HS-27A (cell line): Measurements from ENCODE around the gene HEATR3.
A peak's percentile ranks its signal among the peaks of the same experiment; 100 is the strongest.
"Not testable (repeated sequence)": the region's sequence is repeated elsewhere in the genome, so short reads cannot be mapped to it uniquely, and the experiment has no call there.

Source experiments
- DNase-seq: peaks from one replicate; pipeline ENCODE4 v3.0.0-alpha.2; 2012; ENCODE audit warnings: low read depth, missing footprints

The HEATR3 gene

GRCh38 chr16:50099957-50100648 lies 34.3 kb downstream of the HEATR3 start:
- DNase-seq = no peak

DNA sequence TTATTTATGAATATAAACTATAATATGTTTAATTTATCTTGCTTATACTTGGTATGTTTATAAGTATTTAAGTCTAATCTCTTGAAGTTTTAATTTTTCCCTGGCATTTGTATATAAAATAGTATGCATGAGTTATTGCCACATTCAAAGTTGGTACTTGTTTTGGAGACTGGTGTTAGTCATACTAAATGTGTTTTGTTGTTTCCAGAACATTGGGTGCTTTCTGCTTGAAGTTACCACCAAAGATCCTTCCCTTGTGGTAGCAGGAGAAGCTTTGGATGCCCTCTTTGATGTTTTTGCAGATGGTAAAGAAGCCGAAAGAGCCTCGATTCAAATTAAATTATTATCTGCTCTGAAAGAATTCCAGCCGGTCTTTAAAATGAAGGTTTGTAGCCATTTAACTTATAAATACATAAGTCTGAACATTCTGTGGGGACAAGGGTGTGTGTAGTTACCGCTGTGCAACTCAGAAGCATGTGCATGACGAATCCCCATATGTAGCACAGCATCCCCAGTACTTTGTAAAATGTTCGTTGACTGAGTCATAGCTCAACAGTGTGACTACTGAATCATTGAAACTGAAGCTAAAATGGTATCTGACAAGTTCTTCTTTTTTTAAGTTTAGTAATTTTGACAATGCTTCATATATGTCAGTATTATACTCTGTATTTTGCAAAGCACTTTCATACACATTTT lies 36.4 kb downstream of the HEATR3 start:
- DNase-seq = peak; percentile 61

DNA sequence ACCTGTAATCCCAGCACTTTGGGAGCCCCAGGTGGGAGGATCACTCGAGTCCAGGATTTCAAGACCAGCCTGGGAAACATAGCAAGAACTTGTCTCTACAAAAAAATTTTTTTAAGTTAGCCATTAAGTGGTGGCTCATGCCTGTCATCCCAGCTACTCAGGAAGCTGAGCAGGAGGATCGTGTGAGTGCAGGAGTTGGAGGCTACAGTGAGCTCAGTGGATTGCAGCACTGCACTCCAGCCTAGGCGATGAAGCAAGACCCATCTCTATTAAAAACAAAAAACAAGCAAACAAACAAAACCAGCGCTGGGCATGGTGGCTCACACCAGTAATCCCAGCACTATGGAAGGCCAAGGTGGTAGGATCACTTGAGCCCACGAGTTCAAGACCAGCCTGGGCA lies 38.0 kb downstream of the HEATR3 start:
- DNase-seq = no peak

- DNase-seq = no peak
Observed at GRCh38 chr16:50114357-50115129, 48.8 kb downstream of the HEATR3 start.

GRCh38 chr16:50120711-50121110 lies 54.9 kb downstream of the HEATR3 start:
- no peak for DNase-seq

- no peak for DNase-seq
Observed at GRCh38 chr16:50121278-50121677, 55.5 kb downstream of the HEATR3 start.

DNA sequence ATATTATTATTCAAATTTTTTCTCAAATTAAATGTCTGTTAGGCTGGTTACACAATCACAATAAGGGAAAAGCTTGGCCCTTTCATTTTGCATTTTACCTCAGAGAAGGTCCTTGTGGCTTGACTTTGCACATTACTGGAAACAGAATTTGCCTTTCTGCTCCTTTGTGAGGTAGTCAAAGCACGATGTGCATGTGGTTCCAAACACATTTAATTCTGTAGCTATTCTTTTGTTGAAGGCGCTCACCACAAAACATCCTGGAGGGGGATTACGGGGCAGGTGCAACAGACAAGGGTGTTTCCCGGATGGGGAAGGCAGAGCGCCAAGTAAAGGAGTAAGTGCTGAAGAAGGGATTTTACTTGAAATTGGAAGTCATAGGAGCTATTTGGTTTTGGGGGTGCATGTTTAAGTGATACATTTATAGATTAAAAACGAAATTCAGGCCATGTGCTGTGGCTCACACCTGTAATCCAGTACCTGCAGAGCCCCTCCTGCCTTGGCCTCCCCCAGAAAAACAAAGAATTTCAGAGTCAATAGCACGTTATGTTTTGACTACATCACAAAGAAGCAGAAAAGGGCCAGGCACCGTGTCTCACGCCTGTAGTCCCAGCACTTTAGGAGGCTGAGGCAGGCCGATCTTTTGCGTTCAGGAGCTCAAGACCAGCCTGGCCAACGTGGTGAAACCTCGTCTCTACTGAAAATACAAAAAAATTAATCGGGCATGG lies 56.1 kb downstream of the HEATR3 start:
- no peak for DNase-seq

DNA sequence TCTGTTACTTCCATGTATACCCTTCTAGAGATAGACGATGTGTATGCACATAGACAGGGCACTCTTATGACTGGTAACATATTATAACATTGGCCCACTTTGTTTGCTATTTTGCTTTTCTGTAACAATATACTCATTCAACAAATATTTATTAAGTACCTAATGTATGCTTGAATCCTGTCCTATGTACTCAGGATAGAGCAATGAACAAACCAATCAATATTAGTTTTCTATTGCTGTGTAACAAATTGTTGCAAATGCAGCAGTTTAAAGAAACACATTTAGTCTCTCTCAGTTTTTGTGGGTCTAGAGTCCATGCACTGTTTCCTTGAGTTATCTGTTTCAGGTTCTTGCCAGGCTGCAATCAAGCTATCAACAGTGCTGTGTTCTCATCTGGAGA lies 57.6 kb downstream of the HEATR3 start:
- no peak for DNase-seq

- no peak for DNase-seq
Observed at GRCh38 chr16:50124769-50125168, 59.0 kb downstream of the HEATR3 start.

DNA sequence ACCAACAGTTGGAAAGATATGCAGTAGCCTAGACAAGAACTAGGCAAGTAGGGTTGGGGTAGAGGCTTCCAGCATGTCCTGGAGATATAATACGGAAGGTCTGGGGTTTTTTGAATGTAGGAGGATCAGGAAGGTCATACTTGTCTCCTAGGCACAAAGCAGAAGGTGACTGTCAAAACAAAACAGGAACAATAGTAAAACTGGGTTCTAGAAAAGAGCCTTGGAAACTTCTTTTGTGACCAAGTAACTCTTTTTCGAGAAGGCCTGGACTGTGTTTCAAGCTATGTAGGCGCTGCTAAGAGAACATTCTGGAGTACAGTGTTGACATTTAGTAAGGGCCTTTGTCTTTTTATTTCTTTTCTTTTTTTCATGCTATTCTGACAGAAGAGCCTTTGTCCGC lies 60.4 kb downstream of the HEATR3 start:
- DNase-seq = no peak

- not testable (repeated sequence) for DNase-seq
Observed at GRCh38 chr16:50132571-50132970, 66.8 kb downstream of the HEATR3 start.

- DNase-seq = no peak
Observed at GRCh38 chr16:50133214-50133613, 67.4 kb downstream of the HEATR3 start.

- no peak for DNase-seq
Observed at GRCh38 chr16:50136399-50136798, 70.6 kb downstream of the HEATR3 start.

DNA sequence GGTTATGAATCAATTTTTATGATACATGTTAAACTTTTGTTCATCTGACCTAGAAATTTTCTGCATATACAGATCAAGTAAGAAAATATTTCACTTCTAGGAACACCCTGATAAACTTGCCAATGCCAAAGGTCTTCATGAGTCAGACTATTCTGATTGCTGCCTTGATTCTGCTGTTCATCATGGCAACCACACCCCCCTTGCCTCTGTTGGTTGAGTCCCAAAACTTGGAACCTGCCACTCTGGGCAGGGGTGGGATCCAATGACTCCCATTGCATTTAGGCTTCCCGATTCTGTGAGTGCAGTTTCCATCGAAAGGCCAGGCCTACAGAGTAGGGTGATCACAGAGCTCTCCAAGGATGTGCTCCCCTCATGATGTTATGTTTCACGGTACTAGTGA lies 71.5 kb downstream of the HEATR3 start:
- DNase-seq = no peak

- DNase-seq = no peak
Observed at GRCh38 chr16:50139580-50139979, 73.8 kb downstream of the HEATR3 start.

GRCh38 chr16:50144211-50144610 lies 78.4 kb downstream of the HEATR3 start:
- no peak for DNase-seq

DNA sequence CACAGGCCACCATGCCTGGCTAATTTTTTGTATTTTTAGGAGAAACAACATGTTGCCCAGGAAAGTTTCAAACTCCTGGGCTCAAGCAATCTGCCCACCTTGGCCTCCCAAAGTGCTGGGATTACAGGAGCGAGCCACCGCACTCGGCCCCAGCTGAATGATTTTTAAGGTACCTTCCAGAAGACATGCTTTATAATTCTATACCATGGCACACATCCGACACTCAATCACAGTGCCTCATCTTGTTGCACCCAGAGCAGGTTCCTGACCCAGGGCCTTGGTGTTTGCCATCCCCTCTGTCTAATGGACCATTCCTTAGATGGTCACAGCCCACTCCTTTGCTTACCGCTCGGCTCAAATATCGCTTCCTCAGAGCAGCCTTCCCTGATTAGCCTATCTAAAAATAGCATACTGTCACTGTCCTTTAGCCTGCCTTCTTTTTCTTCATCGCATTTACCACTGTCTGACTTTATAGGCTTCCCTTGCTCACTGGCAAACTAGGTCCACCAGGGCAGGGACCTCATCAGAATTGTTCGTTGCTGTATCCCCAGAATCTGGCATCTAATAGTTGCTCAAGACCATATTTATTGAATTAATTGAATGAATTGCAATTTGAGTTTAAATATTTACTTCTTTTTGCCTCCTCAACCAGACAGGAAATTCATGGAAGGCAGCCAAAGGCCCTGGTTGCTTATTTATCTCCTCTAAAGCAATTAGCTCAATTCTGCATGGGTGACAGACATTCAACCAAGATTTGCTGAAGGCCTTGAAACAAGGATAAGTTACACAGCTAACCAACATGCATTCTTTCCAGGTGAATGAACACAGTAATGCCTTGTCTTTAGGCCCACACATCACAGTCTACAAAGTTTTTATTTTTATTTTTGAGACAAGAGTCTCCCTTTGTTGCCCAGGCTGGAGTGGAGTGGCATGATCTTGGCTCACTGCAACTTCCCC lies 81.0 kb downstream of the HEATR3 start:
- no peak for DNase-seq

DNA sequence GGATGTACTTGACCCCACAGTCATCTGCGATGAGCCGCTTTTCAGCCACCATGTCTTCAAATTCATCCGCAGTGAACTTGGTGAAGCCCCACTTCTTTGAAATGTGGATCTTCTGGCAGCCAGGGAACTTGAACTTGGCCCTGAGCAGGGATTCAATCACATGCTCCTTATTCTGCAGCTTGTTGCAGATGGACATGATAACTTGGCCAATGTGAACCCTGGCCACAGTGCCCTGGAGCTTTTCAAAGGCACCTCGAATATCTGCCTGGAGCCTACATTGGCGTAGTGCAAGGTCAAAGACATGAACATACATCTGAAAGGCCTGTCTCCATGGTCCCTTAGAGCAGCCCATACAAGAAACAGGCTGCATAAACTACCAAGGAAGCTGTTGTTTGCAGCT lies 85.6 kb downstream of the HEATR3 start:
- no peak for DNase-seq

DNA sequence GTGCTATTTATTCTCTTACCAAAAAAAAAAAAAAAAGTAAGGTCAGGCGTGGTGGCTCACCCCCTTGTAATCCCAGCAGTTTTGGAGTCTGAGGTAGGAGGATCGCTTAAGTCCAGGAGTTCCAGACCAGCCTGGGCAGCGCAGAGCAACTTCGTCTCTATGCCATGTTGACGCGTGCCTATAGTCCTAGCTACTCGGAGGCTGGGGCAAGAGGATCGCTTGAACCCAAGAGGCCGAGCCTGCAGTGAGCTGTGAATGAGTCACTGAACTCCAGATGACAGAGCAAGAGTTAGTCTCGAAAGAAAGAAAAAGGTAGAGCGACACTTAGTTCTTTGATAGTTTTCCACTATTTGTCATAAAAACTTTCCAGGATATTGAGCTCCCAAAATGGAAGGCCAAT lies 86.0 kb downstream of the HEATR3 start:
- no peak for DNase-seq

GRCh38 chr16:50152351-50152806 lies 86.6 kb downstream of the HEATR3 start:
- DNase-seq = no peak
